GM04504 (cell line): ENCODE data around the gene NFIC.
"Not testable (repeated sequence)": the region's sequence is repeated elsewhere in the genome, so short reads cannot be mapped to it uniquely, and the experiment has no call there.

Experiments
- DNase-seq: peaks from one replicate; pipeline ENCODE4 v3.0.0-alpha.2; 2012; ENCODE audit warnings: low read depth

Gene NFIC

GRCh38 chr19:3373971-3374368 is 7.6 kb downstream of the NFIC start:
- DNase-seq = no peak

- no peak for DNase-seq
These were observed 8.2 kb downstream of the NFIC start for GRCh38 chr19:3374369-3375112.

- no peak for DNase-seq
These were observed 9.1 kb downstream of the NFIC start for GRCh38 chr19:3375221-3376090.

- DNase-seq = not testable (repeated sequence)
These were observed 9.7 kb downstream of the NFIC start for GRCh38 chr19:3376091-3376455.

- no peak for DNase-seq
These were observed 12.2 kb downstream of the NFIC start for GRCh38 chr19:3378352-3379150.

GRCh38 chr19:3380829-3381228 is 14.4 kb downstream of the NFIC start:
- no peak for DNase-seq

- DNase-seq = no peak
These were observed 15.5 kb downstream of the NFIC start for GRCh38 chr19:3381701-3382372.

GRCh38 chr19:3382460-3383100 is 16.2 kb downstream of the NFIC start:
- no peak for DNase-seq

- no peak for DNase-seq
These were observed 16.8 kb downstream of the NFIC start for GRCh38 chr19:3383121-3383722.

- DNase-seq = no peak
These were observed 20.3 kb downstream of the NFIC start for GRCh38 chr19:3386447-3387234.

GRCh38 chr19:3387645-3388589 is 21.5 kb downstream of the NFIC start:
- DNase-seq = no peak

- no peak for DNase-seq
These were observed 23.0 kb downstream of the NFIC start for GRCh38 chr19:3389446-3389778.

GRCh38 chr19:3389876-3390371 is 23.5 kb downstream of the NFIC start:
- DNase-seq = no peak

GRCh38 chr19:3391911-3392310 is 25.5 kb downstream of the NFIC start:
- not testable (repeated sequence) for DNase-seq

GRCh38 chr19:3392480-3392879 is 26.1 kb downstream of the NFIC start:
- DNase-seq = no peak

GRCh38 chr19:3396881-3397265 is 30.5 kb downstream of the NFIC start:
- no peak for DNase-seq

GRCh38 chr19:3397266-3398022 is 31.1 kb downstream of the NFIC start:
- no peak for DNase-seq
